GM19025 (cell line): ENCODE data around the gene NFE2L2.
"Not testable (repeated sequence)": the region's sequence is repeated elsewhere in the genome, so short reads cannot be mapped to it uniquely, and the experiment has no call there.

ENCODE experiments used
- ATAC-seq: cut with Tn5 transposase; IDR thresholded peaks from one replicate; pipeline ENCODE4 v1.9.1; 2021; ENCODE audit warnings: mild to moderate bottlenecking, low read depth, moderate library complexity; ENCODE audit not compliant: unreplicated experiment

NFE2L2 gene

DNA sequence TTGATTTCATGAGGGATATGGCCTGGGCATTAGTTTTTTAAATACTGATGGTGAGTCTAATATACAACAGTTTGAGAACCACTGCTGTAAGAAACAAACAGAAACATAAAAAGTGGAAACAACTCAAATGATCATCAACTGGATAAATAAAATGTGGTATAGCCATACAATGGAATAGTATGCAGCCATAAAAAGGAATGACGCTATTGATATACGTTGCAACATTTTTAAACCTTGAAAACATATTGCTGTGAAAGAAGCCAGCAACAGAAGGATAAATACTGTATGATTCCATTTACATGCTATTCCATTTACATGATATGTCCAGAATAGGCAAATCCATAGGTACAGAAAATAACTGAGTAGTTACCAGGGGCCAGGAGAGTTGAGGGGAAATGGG lies 6.5 kb downstream of the NFE2L2 start:
- no peak for ATAC-seq

GRCh38 chr2:177257471-177257870 lies 7.1 kb downstream of the NFE2L2 start:
- ATAC-seq, result no peak

DNA sequence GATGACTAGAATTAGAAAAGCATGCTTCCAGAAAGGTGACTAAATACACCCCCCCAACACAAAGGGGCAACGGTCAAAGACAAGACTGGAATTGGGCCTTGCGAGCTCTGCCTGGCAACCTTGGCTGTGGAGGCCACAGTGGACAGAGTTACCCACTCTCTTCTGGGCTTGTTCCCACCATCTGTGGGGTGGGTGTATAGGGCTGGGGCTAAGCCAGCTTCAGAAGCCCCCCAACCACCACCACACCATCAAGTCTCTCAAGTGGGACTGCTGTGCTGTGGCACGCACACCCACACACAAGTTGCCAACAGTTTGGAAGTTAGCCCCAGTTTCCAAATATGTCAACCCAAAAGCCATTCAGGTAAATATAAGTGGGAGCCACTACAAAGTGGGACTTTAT lies 7.8 kb downstream of the NFE2L2 start:
- ATAC-seq, result no peak

DNA sequence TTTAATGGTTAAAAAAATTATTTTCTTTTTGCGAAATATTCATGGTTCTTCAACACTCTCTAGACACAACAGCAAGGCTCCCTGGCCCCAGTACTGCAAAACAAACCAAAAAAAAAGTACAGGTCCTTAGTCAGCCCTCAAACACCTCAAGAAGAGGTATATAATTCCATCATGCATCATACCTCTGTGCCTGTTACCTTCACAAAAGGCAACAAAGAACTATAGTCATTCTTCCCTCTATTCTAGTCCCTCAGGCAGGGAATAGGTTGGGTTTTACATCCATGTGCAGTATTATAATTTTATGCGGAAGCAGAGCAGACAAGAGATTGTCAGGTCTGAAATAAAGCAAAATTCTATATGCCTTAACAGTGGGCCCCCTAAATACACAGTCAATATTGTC lies 8.5 kb downstream of the NFE2L2 start:
- ATAC-seq, result no peak

DNA sequence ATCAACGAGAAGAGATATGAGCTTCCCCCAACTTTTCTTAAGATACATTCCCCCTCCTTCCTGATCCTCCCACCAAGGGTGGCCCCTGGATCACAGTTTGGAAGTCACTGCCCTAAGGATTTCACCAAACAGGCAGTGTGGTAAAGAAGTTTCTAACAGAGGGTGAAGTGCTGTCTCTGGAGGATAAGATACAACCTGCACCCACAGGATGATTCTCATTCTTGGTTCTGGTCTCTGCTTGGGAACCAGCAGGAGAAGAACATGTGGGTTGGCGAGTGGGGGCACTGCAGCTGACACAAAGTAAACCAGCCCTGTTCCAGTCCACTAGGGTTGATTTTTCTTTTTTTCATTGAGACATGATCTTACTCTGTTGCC lies 9.3 kb downstream of the NFE2L2 start:
- ATAC-seq, result no peak

DNA sequence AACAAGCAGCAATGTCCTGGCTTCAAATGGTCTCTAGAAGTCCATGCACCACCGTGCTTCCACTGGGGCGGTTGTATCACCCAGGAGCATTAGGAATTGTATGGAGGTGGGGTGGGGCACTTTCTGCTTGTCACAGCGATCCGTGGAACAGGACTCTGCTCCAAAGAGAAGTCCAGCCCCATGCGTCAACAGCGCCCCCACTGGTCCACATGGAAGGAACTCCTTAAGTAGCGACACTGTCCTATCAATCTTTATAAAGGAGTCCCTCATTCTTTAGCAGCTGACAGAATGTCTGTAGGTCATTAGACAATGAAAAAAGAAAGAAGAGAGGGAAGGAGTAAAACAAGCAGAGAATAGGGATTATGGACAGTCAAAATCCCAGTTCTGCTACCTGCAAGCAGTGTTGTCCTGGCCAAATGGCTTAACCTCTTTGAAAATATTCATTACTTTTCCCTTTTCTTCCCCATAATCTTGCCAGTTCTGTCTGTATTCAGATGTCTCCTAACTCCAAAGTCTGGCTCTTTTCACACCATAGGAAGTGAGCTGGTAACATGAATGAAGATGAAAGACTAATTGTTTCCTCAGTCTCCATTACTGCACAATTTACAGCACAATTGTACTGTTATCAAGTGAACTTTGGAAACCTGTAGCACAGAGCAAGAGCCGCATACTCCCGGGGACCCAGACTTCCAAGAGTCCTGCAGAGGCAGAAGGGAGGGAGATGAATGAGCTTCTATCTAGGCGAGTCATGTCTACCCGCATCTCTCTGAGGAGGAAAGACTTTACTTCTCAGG lies 9.9 kb downstream of the NFE2L2 start:
- ATAC-seq, result no peak

- no peak for ATAC-seq
These were observed 10.8 kb downstream of the NFE2L2 start for GRCh38 chr2:177253704-177254103.

DNA sequence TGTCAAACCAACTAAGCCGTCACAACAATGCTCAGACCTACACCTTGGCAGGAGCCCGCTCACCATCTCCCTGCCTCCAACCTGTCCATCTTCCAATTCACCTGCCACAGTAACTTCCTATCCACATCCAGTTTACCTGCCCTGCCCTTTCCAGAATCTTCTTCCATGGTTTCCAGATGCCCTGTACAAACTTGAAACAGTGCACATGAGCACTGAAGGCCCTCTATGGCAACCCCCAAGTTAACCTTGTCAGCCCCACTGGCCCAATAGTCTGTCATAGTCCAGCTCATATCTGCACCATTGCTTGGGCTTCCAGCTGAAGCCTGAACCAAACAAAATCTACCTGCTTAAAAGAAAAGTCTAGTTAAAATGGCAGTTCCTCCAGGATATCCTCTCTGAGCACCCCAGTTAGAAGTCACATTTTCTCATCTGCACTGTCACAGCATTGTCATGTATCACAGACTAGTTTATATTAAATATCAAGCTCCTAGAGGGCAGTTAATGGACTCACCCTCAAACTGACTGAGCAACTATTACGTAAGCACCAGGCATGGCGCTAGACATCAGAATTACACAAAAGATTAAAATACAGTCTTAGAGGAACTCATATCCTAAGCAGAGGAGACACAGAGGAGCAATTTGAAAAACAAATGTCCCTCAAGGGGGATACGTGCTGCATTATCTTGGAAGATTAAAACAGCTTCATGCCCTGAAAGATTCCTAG lies 11.6 kb downstream of the NFE2L2 start:
- ATAC-seq, result no peak

GRCh38 chr2:177251165-177251542 lies 13.4 kb downstream of the NFE2L2 start:
- ATAC-seq, result no peak

DNA sequence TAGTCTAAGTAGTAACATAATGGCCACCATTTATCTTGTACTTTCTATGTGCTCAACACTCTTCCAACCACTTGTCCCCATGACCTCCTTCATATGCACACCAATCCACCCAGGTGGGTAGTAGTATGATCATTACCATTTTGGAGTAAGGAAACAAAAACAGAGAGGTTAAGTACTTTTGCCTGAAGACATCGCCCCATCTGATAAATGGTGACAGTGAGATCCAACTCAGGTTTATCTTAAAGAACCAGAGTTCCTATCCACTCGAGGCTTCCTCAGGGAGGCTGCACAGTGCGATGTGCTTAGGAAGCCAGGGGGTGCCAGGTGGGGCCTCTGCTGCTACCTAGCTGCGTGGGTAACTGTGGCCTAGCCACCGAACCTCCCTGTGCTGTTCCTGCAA lies 14.1 kb downstream of the NFE2L2 start:
- no peak for ATAC-seq

DNA sequence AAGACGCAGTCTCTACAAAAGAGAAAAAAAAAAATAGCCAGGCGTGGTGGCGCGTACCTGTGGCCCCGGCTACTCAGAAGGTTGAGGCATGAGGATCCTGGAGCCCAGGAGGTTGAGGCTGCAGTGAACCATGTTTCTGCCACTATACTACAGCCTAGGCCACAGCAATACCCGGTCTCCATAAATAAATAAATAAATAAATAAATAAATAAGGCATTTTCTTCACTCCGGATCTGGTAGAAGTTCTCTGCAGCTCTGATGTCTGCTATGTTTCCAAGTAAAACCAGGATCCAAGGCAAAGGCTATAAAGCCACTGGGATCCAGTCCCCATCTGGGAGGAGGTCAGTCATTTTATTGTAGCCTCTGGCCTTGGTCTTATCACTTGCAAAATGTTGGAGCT lies 15.5 kb downstream of the NFE2L2 start:
- no peak for ATAC-seq

DNA sequence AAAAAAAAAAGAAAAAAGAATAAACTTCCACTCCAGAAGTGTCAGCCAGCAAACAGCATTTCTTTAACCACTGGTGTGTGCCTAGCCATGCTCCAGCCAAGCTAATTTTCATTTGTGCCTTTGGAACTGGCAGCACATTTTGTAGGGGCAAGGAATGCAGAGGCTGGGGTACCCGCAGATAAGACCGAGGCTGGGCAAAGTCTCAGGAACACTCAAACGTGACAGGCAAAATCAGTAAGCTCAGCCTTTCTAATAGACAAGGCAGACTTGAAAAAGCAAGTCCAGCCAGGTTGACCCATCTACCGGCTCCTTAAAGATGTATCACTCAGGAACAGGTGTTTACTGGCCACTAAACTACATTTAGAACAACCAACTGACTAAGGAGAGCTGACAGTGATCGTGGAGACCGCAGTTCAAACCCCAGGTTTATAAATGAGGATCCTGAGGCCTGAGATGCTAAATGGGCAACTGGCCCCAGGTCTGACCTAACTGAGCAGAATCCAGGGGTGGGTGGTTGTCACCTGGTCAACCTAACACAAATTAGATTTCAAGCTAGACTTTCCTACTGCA lies 16.7 kb downstream of the NFE2L2 start:
- no peak for ATAC-seq

- not testable (repeated sequence) for ATAC-seq
These were observed 17.9 kb downstream of the NFE2L2 start for GRCh38 chr2:177246523-177247030.

DNA sequence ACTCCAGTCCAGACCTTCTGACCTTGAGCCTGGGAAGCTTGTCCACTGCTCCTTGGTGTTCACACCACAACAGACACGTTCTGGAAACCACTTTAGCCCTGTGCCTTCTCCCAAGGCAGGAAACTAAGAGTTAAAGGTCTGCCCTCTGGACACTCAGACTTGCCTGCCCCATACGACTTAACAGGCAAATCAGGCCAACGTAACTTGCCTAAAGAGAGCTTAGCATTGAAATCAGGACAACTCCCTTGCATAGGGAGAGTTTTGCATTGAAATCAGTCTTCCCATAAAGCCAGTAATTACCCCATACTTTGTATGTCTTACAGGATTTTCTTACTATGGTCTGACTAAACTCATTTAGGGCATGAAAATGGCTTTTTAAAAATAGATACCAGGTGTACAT lies 18.5 kb downstream of the NFE2L2 start:
- ATAC-seq, result no peak

DNA sequence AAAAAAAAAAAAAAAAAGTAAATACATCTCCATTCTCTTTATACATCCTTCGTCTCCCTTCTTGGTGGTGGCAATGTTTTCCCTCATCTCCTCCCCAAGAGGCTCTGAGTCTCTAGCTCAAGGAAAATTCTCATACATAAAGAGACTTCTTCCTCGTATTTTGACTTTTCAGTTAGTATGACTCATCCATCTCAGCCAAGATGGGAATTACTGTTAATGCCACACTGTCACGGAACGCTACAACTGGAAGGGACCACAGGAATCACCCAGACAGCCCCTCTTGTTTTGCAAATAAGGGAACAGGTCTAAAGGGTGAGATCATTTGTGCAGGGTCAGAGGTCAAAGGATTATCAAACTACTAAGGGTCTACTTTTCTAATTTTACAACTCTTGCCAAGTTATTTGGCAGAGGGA lies 19.5 kb downstream of the NFE2L2 start:
- ATAC-seq, result no peak

DNA sequence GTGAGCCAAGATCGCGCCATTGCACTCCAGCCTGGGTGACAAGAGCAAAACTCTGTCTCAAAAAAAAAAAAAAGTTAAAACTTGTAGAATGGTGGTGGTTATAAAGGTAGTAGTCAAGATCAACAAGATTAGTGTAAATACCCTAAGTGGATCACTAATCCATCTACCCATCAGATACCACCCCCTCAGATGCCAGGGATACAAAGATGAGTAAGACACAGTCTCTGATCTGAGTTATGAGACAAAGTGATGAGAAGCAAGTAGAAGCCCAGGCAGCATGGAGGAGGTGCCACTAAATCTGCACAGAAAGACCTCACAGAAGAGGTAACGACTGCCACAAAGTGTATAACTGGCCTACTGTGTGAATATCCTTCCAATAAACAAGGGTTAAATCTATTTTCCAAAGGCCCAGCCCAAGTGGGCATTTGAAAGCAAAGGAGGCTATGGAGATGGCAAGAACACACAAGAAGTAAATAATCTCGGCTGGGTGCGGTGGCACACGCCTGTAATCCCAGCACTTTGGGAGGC lies 20.2 kb downstream of the NFE2L2 start:
- ATAC-seq, result no peak

GRCh38 chr2:177243476-177243875 lies 21.1 kb downstream of the NFE2L2 start:
- ATAC-seq, result no peak

- ATAC-seq, result no peak
These were observed 21.5 kb downstream of the NFE2L2 start for GRCh38 chr2:177243073-177243472.

DNA sequence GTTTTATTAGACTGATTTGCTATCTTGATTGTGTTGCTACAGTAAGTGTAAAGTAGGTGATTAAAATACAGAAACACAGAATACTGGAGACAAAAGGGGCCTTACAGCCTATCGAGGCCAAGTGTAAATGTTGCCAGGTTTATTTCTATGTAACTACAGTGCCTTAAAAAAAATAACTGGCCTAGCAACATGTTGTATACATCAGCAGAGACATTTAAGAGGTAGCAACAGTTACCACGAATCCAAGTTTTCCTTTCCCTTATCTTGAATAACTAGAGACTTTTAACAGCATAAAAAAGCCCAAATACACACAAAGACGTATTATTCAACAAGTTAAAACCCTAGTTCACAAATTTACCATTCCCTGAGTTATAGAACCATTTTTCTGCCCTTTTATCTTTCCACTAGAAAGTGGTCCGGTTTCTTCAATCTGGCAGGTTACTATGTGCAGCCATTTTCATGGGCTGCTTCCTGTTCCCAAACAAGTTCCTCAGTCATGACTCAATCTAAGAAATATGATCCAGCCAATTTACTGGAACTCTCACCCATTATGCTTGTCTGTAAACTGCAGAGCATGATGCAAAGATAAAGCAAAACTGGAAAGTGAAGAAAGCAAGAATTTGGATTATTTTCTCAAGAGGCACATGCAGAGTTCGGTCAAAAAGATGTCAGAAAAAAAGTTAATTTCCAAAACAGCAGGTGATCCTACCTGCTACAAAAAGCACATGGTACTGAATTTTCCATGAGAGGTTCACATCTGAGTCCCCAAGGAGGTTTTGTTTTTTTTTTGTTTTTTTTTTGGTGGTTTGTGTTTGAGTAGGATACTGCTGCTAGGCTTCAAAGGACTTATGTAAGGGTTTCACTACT lies 22.2 kb downstream of the NFE2L2 start:
- no peak for ATAC-seq

GRCh38 chr2:177241711-177242120 lies 22.8 kb downstream of the NFE2L2 start:
- ATAC-seq, result no peak
